B cell (primary cell): ENCODE measurements around the gene GLOD4. TPM values are rescaled to one million over a fixed set of nuclear protein-coding genes. Genes with fewer than 3 reads are reported as not detected.

Experiments
- ATAC-seq: fragments of 200-7000 bp; cut with Tn5 transposase; one replicate; pipeline ENCODE4 v1.10.0; 2021; ENCODE audit warnings: low read depth, mild to moderate bottlenecking, moderate number of reproducible peaks, moderate library complexity
- CTCF ChIA-PET: fragments of 350-600 bp; sonication (Branson Sonifier 250); formaldehyde crosslinking; loops from one replicate; lab custom pipeline; 2021; ENCODE audit warnings: antibody characterized with exemption, inconsistent platforms; lab: Charles Lee
- POLR2A ChIA-PET: fragments of 350-600 bp; sonication (Branson Sonifier 250); formaldehyde crosslinking; loops from one replicate; lab custom pipeline; 2021; ENCODE audit warnings: antibody characterized with exemption; lab: Charles Lee
- DNase-seq: peaks from one replicate; pipeline ENCODE4 v3.0.0; 2013
- H2AFZ ChIP-seq: 2 replicates; pipeline ENCODE4 v1.6.1; 2012; ENCODE audit warnings: mild to moderate bottlenecking, low read depth, low read length; ENCODE audit not compliant: insufficient read depth, poor library complexity, severe bottlenecking
- H3K27ac ChIP-seq, 2 donors: 1 replicate in 1 of 2; 2 replicates in 1 of 2; pipeline ENCODE4 v1.5.1; 2012 to 2013; ENCODE audit warnings: low read length in 2 of 2, mild to moderate bottlenecking in 2 of 2, moderate library complexity in 1 of 2
- H3K27me3 ChIP-seq, 4 experiments: fragments of 200-600 bp in 1 of 4; sonication (generic) in 1 of 4; replicated peaks in 1 of 4; 1 replicate in 2 of 4; 2 replicates in 2 of 4; pipeline versions ENCODE4 v1.6.1 to v1.7.0; 2013 to 2016; ENCODE audit warnings: low read length in 3 of 4, mild to moderate bottlenecking in 2 of 4, mixed read lengths in 1 of 4, moderate library complexity in 1 of 4; ENCODE audit not compliant: insufficient read depth in 4 of 4, control insufficient read depth in 3 of 4; ENCODE audit errors: control extremely low read depth in 1 of 4
- H3K36me3 ChIP-seq, 2 experiments: replicated peaks in 1 of 2; 1 replicate in 1 of 2; 2 replicates in 1 of 2; pipeline versions ENCODE4 v1.6.1 to v1.7.1; 2013; ENCODE audit warnings: low read length in 1 of 2; ENCODE audit not compliant: insufficient read depth in 2 of 2, control insufficient read depth in 1 of 2; ENCODE audit errors: control extremely low read depth in 1 of 2, extremely low read depth in 1 of 2
- H3K4me1 ChIP-seq, 2 donors: fragments of 200-600 bp in 1 of 2; sonication (generic) in 1 of 2; 1 replicate in 1 of 2; 2 replicates in 1 of 2; pipeline versions ENCODE4 v1.5.1 to v1.6.1; 2013 to 2017; ENCODE audit warnings: low read length in 2 of 2; ENCODE audit not compliant: control insufficient read depth in 2 of 2, insufficient read depth in 2 of 2
- H3K4me2 ChIP-seq: replicated peaks from 2 replicates; pipeline ENCODE3; 2012; ENCODE audit warnings: mild to moderate bottlenecking, low read depth, low read length; ENCODE audit not compliant: poor library complexity, severe bottlenecking
- H3K4me3 ChIP-seq, 5 experiments: fragments of 200-600 bp in 1 of 5; sonication (generic) in 1 of 5; 1 replicate in 3 of 5; 2 replicates in 2 of 5; pipeline versions ENCODE4 v1.5.1 to v1.7.0; 2011 to 2016; ENCODE audit warnings: low read length in 4 of 5, mild to moderate bottlenecking in 4 of 5, low read depth in 2 of 5, control low read depth in 1 of 5, moderate library complexity in 1 of 5; ENCODE audit not compliant: insufficient read depth in 1 of 5; ENCODE audit errors: control extremely low read depth in 1 of 5, extremely low read depth in 1 of 5
- H3K79me2 ChIP-seq: fragments of 200-600 bp; sonication (generic); one replicate; pipeline ENCODE4 v1.6.0; 2016; ENCODE audit warnings: low read length; ENCODE audit not compliant: control insufficient read depth, insufficient read depth
- H3K9ac ChIP-seq: fragments of 200-600 bp; sonication (generic); 2 replicates; pipeline ENCODE4 v1.6.1; 2017; ENCODE audit warnings: mild to moderate bottlenecking, low read length, moderate library complexity
- H3K9me3 ChIP-seq, 3 donors: one replicate each; pipeline versions ENCODE4 v1.6.1 to v1.7.1; 2013; ENCODE audit warnings: low read length in 2 of 3; ENCODE audit not compliant: control insufficient read depth in 2 of 3, insufficient read depth in 1 of 3; ENCODE audit errors: control extremely low read depth in 1 of 3
- H4K20me1 ChIP-seq: 2 replicates; pipeline ENCODE4 v1.6.0; 2012; ENCODE audit warnings: mild to moderate bottlenecking, low read length; ENCODE audit not compliant: insufficient read depth, control insufficient read depth, poor library complexity, severe bottlenecking
- H3K27ac Mint-ChIP-seq: one replicate; pipeline ENCODE4 v1.8.0; 2021; ENCODE audit warnings: mixed read lengths
- H3K27me3 Mint-ChIP-seq: one replicate; pipeline ENCODE4 v1.8.0; 2021; ENCODE audit warnings: mixed read lengths
- H3K4me1 Mint-ChIP-seq: one replicate; pipeline ENCODE4 v1.8.0; 2021; ENCODE audit warnings: mixed read lengths
- H3K4me3 Mint-ChIP-seq: one replicate; pipeline ENCODE4 v1.8.0; 2021; ENCODE audit warnings: mixed read lengths
- H3K9me3 Mint-ChIP-seq: one replicate; pipeline ENCODE4 v1.8.0; 2022; ENCODE audit warnings: mixed read lengths; ENCODE audit not compliant: insufficient read depth
- CTCF ChIP-seq: fragments of 200-600 bp; IDR thresholded peaks from one replicate; pipeline ENCODE4 v1.8.0; 2022; ENCODE audit warnings: antibody characterized with exemption, mild to moderate bottlenecking
- EZH2 ChIP-seq: IDR thresholded peaks from 2 replicates; pipeline ENCODE4 v1.6.1; 2012; ENCODE audit warnings: borderline replicate concordance, low read depth, mild to moderate bottlenecking, moderate library complexity, low read length; ENCODE audit not compliant: insufficient read depth, poor library complexity, severe bottlenecking
- WGBS: methylation state at CpG from one replicate; pipeline ENCODE4 v1.1.5; 2013; ENCODE audit warnings: missing lambda C conversion rate; ENCODE audit not compliant: insufficient coverage; 5-methylcytosine and 5-hydroxymethylcytosine counted together
- intact Hi-C: fragments of 100-400 bp; cut with micrococcal nuclease; formaldehyde crosslinking; loops from one replicate; pipeline ENCODE4 v1.10.0; 2022
- polyA plus RNA-seq: library from polyadenylated mRNA; depleted of rRNA; stranded (reverse); fragments of >200 nt; gene quantifications from 2 replicates; pipeline ENCODE4 v1.2.3, GENCODE V29; 2012
- total RNA-seq, 2 donors: library from RNA; stranded (reverse); fragments of 120-200 nt in 1 of 2; gene quantifications; 1 replicate in 1 of 2; 2 replicates in 1 of 2; pipeline versions ENCODE4 v1.2.3 to v1.2.4, GENCODE V29; 2013 to 2022

Gene GLOD4
- total and polyA plus RNA-seq, 2 donors (not counting 1 experiment from before 2014, with no cell fraction given) = 24.0 to 77.4 TPM

- Mint-ChIP-seq H3K27me3 (no peaks in the 10 kb centered on the region), H3K27ac (no peak overlapping the region), H3K4me3 (no peak overlapping the region), H3K4me1 (peaks cover 27% of the 10 kb centered on the region), H3K9me3 (no peaks in the 10 kb centered on the region)
- TF ChIP-seq EZH2 (no peak), CTCF (no peak)
- Histone ChIP-seq H4K20me1 (peaks cover 27% of the 10 kb centered on the region), H3K9me3 (no peaks in the 10 kb centered on the region), H3K79me2 (peaks cover 24% of the 10 kb centered on the region), H3K4me3 (no peak overlapping the region), H3K27ac (no peak overlapping the region), H3K9ac (no peak overlapping the region), H3K27me3 (no peaks in the 10 kb centered on the region), H3K36me3 (peaks cover 0 to 46% of the 10 kb centered on the region in 2 experiments), H2AFZ (no peak overlapping the region), H3K4me2 (no peak overlapping the region), H3K4me1 (peaks cover 14 to 16% of the 10 kb centered on the region in 2 donors)
- ChIA-PET CTCF (no interaction called here), POLR2A (no interaction called here)
- ATAC-seq (no peak), DNase-seq (no peak)
- 99% methylated on average over 11 of the region's 11 CpGs for WGBS
- intact Hi-C loops = no loop called here
Measured at GRCh38 chr17:745406-745805, 36.7 kb downstream of the GLOD4 start.

- TF ChIP-seq CTCF = no peak
- TF ChIP-seq EZH2 = no peak
- no peak for DNase-seq
- CTCF ChIA-PET = no interaction called here
- Histone ChIP-seq H3K4me2 (no peak overlapping the region), H3K4me1 (peaks cover 14 to 17% of the 10 kb centered on the region in 2 donors), H3K27ac (no peak overlapping the region), H3K9ac (no peak overlapping the region), H2AFZ (no peak overlapping the region), H3K4me3 (no peak overlapping the region), H3K27me3 (no peaks in the 10 kb centered on the region), H3K36me3 (peaks cover 0 to 46% of the 10 kb centered on the region in 2 experiments), H4K20me1 (peaks cover 24% of the 10 kb centered on the region), H3K79me2 (peaks cover 19% of the 10 kb centered on the region), H3K9me3 (no peaks in the 10 kb centered on the region)
- Mint-ChIP-seq H3K4me1 (peaks cover 26% of the 10 kb centered on the region), H3K9me3 (no peaks in the 10 kb centered on the region), H3K27ac (no peak overlapping the region), H3K4me3 (no peak overlapping the region), H3K27me3 (no peaks in the 10 kb centered on the region)
- 88% methylated on average over 9 of the region's 9 CpGs for WGBS
- intact Hi-C loops = no loop called here
- POLR2A ChIA-PET = no interaction called here
- no peak for ATAC-seq
Measured at GRCh38 chr17:744937-745336, 37.1 kb downstream of the GLOD4 start.
